Thyroid gland (tissue), 4 donors: ENCODE results near the gene FXYD7. TPM values are rescaled to one million over a fixed set of nuclear protein-coding genes. Genes with fewer than 3 reads are reported as not detected.
A peak's percentile ranks its signal among the peaks of the same experiment; 100 is the strongest.

Experiments
- DNase-seq, 2 donors: peaks; one replicate each; pipeline ENCODE4 v3.0.0-alpha.2; 2019
- H3K27ac ChIP-seq, 3 donors: fragments of 200-600 bp; sonication (generic); 1 replicate in 2 of 3; 2 replicates in 1 of 3; pipeline ENCODE4 v1.5.1; 2016 to 2019; ENCODE audit warnings: mild to moderate bottlenecking in 1 of 3, moderate library complexity in 1 of 3
- H3K27me3 ChIP-seq: fragments of 200-600 bp; sonication (generic); one replicate; pipeline ENCODE4 v1.5.1; 2019
- H3K36me3 ChIP-seq, 2 donors: fragments of 200-600 bp; sonication (generic); one replicate each; pipeline ENCODE4 v1.5.1; 2016 to 2019
- H3K4me1 ChIP-seq, 2 donors: fragments of 200-600 bp; sonication (generic); one replicate each; pipeline ENCODE4 v1.5.1; 2017 to 2019
- H3K4me3 ChIP-seq, 3 donors: fragments of 200-600 bp; sonication (generic); replicated peaks in 1 of 3; 1 replicate in 2 of 3; 2 replicates in 1 of 3; pipeline ENCODE4 v1.5.1; 2016; ENCODE audit warnings: mild to moderate bottlenecking in 1 of 3
- H3K9me3 ChIP-seq: fragments of 200-600 bp; sonication (generic); one replicate; pipeline ENCODE4 v1.5.1; 2017
- CTCF ChIP-seq, 6 experiments: fragments of 200-600 bp in 3 of 6; fragments of 450-650 bp in 3 of 6; sonication (generic) in 3 of 6; IDR thresholded peaks; one replicate each; pipeline ENCODE4 v1.5.1; 2016 to 2019; ENCODE audit warnings: antibody characterized with exemption in 6 of 6, mild to moderate bottlenecking in 2 of 6, inconsistent platforms in 1 of 6, moderate library complexity in 1 of 6
- POLR2A ChIP-seq, 2 donors: fragments of 450-650 bp; IDR thresholded peaks; one replicate each; pipeline ENCODE4 v1.6.1; 2017; ENCODE audit warnings: antibody characterized with exemption in 2 of 2, mild to moderate bottlenecking in 2 of 2, moderate library complexity in 1 of 2
- WGBS, 2 donors: methylation state at CpG; one replicate each; pipeline ENCODE4 v1.1.5; 2017; 5-methylcytosine and 5-hydroxymethylcytosine counted together
- intact Hi-C: fragments of 100-400 bp; cut with DNase I; formaldehyde crosslinking; loops from one replicate; pipeline ENCODE4 v1.15.1; 2023
- total RNA-seq, 4 donors: library from RNA; depleted of rRNA; stranded (reverse); fragments of >200 nt; gene quantifications; one replicate each; pipeline ENCODE4 v1.2.3, GENCODE V29; 2016

Gene FXYD7
- total RNA-seq, 4 donors from 2014 or later: 1.6 TPM; not detected in 3

- no peak overlapping the region for H3K4me3 ChIP-seq
Observed at GRCh38 chr19:35118268-35119020, 24.6 kb upstream of the FXYD7 start.

GRCh38 chr19:35119091-35119490 is 24.0 kb upstream of the FXYD7 start:
- Histone ChIP-seq H3K9me3 (no peaks in the 10 kb centered on the region), H3K36me3 (no peaks in the 10 kb centered on the region), H3K27me3 (no peaks in the 10 kb centered on the region), H3K4me3 (no peak overlapping the region), H3K4me1 (peaks cover 0 to 10% of the 10 kb centered on the region in 2 donors), H3K27ac (no peak overlapping the region)
- no peak for DNase-seq
- intact Hi-C loops: no loop called here
- 75 to 88% methylated on average over 13 of the region's 14 CpGs for WGBS, 2 donors
- TF ChIP-seq CTCF (IDR thresholded peaks at IDR 0.05): no peak
- TF ChIP-seq POLR2A (IDR thresholded peaks at IDR 0.05): no peak

More at GRCh38 chr19:35118268-35119020, 24.6 kb upstream of the FXYD7 start:
- no peaks in the 10 kb centered on the region for H3K27me3 ChIP-seq
- no peak for TF ChIP-seq POLR2A (IDR thresholded peaks at IDR 0.05)
- TF ChIP-seq CTCF (IDR thresholded peaks at IDR 0.05): no peak
- intact Hi-C loops: no loop called here
- H3K4me1 ChIP-seq: peaks cover 0 to 7% of the 10 kb centered on the region in 2 donors
- no peaks in the 10 kb centered on the region for H3K9me3 ChIP-seq
- no peak for DNase-seq
- 85 to 88% methylated on average over 13 of the region's 13 CpGs for WGBS, 2 donors
- no peak overlapping the region for H3K27ac ChIP-seq
- no peaks in the 10 kb centered on the region for H3K36me3 ChIP-seq

- no peaks in the 10 kb centered on the region for H3K36me3 ChIP-seq
- no peak overlapping the region for H3K4me3 ChIP-seq
- no peak overlapping the region for H3K27ac ChIP-seq
- DNase-seq: no peak
- TF ChIP-seq POLR2A (IDR thresholded peaks at IDR 0.05) (no peak), CTCF (IDR thresholded peaks at IDR 0.05) (no peak)
- no peaks in the 10 kb centered on the region for H3K9me3 ChIP-seq
- intact Hi-C loops: no loop called here
- WGBS, 2 donors: 86 to 88% methylated on average over 9 of the region's 9 CpGs
- H3K4me1 ChIP-seq: peaks cover 0 to 11% of the 10 kb centered on the region in 2 donors
- H3K27me3 ChIP-seq: no peaks in the 10 kb centered on the region
Observed at GRCh38 chr19:35119578-35120155, 23.4 kb upstream of the FXYD7 start.

- peak overlapping the region in 1 of 3 donors; percentile 3 for H3K27ac ChIP-seq
- H3K9me3 ChIP-seq: no peaks in the 10 kb centered on the region
- no peak for DNase-seq
- H3K4me3 ChIP-seq: no peak overlapping the region
- no peaks in the 10 kb centered on the region for H3K36me3 ChIP-seq
- H3K27me3 ChIP-seq: no peaks in the 10 kb centered on the region
- TF ChIP-seq POLR2A (IDR thresholded peaks at IDR 0.05): no peak
- TF ChIP-seq CTCF (IDR thresholded peaks at IDR 0.05): no peak
- peaks cover 0 to 12% of the 10 kb centered on the region in 2 donors for H3K4me1 ChIP-seq
- intact Hi-C loops: no loop called here
- 60 to 75% methylated on average over 7 of the region's 7 CpGs for WGBS, 2 donors
Observed at GRCh38 chr19:35120492-35120891, 22.6 kb upstream of the FXYD7 start.

GRCh38 chr19:35120898-35121297 is 22.2 kb upstream of the FXYD7 start:
- no peaks in the 10 kb centered on the region for H3K27me3 ChIP-seq
- H3K27ac ChIP-seq: peak overlapping the region in 1 of 3 donors; percentile 3
- 63 to 76% methylated on average over 7 of the region's 7 CpGs for WGBS, 2 donors
- TF ChIP-seq CTCF (IDR thresholded peaks at IDR 0.05) (no peak), POLR2A (IDR thresholded peaks at IDR 0.05) (no peak)
- H3K36me3 ChIP-seq: no peaks in the 10 kb centered on the region
- intact Hi-C loops: no loop called here
- H3K4me3 ChIP-seq: no peak overlapping the region
- peaks cover 0 to 12% of the 10 kb centered on the region in 2 donors for H3K4me1 ChIP-seq
- DNase-seq: no peak
- no peaks in the 10 kb centered on the region for H3K9me3 ChIP-seq
